WI38 (cell line): Measurements from ENCODE around the gene SCARB1.
A peak's percentile ranks its signal among the peaks of the same experiment; 100 is the strongest.

ENCODE experiments used
- H3K4me3 ChIP-seq: 2 replicates; pipeline ENCODE4 v1.5.1; 2011; ENCODE audit warnings: low read depth, mild to moderate bottlenecking, control low read depth, low read length
- TF ChIP-seq, protein P1 (sequence below): IDR thresholded peaks from 2 replicates; pipeline ENCODE4 v1.5.1; 2012; ENCODE audit warnings: low read depth, mild to moderate bottlenecking, control low read depth, low read length

The SCARB1 gene

DNA sequence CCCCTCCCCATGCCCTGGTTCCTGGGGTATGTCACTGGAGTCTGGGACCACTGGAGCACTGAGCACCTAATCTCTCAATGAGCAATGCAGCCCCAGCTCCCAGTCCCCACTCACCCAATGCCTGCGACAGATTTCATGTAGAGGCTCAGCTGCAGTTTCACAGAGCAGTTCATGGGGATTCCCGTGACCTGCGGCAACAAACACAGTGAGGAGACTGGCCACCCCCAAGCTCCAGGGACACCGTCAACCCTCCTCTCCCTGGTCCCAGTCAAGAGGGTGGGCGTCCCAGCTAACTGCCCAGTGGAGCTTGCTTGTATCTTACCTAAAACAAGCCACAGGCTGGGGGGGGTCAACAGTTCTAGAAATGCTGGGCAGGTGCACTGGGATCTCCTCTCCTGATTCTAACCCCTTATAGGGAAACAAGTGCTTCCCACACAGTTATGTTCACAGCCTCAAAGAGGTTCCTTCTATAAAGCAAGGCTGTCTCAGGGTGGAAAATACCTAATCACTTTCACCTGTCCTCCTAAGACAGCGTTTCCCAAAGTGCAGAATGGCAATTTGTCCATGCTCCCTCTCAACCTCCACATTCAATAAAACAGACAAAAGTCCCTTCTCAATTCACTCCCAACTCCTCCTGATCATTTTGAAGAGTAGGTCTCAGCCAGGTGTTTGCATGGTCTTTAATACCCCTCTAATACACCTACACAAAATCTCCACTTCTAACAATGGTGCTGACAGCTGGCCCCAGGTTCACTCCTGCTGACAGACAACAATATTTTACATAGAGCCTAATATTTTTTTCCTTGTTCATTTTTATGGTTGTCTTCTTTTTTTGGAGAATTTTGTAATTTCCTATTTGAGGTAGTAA lies 68.3 kb downstream of the SCARB1 start:
- H3K4me3 ChIP-seq = no peak overlapping the region
- TF ChIP-seq, protein P1, sequence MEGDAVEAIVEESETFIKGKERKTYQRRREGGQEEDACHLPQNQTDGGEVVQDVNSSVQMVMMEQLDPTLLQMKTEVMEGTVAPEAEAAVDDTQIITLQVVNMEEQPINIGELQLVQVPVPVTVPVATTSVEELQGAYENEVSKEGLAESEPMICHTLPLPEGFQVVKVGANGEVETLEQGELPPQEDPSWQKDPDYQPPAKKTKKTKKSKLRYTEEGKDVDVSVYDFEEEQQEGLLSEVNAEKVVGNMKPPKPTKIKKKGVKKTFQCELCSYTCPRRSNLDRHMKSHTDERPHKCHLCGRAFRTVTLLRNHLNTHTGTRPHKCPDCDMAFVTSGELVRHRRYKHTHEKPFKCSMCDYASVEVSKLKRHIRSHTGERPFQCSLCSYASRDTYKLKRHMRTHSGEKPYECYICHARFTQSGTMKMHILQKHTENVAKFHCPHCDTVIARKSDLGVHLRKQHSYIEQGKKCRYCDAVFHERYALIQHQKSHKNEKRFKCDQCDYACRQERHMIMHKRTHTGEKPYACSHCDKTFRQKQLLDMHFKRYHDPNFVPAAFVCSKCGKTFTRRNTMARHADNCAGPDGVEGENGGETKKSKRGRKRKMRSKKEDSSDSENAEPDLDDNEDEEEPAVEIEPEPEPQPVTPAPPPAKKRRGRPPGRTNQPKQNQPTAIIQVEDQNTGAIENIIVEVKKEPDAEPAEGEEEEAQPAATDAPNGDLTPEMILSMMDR = no peak

DNA sequence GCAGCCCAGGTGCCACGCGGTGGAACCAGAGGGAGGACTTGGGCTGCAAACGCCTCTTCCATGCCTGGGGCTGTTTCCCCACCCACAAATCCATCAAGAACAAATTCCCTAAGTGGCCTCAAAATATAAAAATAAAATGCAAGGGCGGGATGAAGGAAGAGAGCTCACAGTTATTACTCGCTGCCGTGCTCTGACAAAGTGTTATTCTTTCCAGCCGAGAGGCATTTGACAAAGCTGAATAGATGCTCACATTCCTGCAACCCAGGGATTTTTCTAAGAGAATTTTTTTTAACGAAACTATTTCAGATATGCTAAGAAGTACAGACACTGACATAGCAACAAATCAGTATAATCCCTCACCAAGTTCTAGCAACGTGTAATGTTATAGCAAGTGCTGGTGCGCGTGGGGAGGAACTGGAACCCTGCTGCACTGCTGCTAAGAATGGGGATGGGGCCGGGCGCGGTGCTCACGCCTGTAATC lies 70.7 kb downstream of the SCARB1 start:
- TF ChIP-seq, protein P1 = no peak
- H3K4me3 ChIP-seq = no peak overlapping the region

DNA sequence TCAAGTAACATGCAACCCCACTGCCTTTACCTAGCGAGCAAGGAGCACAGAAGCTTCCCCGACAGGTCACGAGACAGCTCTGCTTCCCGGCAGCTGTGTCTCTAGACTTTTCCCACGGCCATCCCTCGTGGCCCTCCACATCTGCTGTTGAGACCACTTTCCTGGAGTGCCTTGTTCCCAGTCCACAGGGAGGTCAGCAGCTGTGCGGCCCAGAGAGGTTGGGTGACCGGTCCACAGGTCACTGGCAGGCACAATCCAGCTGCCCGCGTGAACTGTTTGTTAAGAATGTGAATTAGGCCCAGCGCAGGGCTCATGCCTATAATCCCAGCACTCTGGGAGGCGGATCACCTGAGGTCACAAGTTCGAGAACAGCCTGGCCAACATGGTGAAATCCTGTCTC lies 71.5 kb downstream of the SCARB1 start:
- TF ChIP-seq, protein P1 = no peak
- no peak overlapping the region for H3K4me3 ChIP-seq

DNA sequence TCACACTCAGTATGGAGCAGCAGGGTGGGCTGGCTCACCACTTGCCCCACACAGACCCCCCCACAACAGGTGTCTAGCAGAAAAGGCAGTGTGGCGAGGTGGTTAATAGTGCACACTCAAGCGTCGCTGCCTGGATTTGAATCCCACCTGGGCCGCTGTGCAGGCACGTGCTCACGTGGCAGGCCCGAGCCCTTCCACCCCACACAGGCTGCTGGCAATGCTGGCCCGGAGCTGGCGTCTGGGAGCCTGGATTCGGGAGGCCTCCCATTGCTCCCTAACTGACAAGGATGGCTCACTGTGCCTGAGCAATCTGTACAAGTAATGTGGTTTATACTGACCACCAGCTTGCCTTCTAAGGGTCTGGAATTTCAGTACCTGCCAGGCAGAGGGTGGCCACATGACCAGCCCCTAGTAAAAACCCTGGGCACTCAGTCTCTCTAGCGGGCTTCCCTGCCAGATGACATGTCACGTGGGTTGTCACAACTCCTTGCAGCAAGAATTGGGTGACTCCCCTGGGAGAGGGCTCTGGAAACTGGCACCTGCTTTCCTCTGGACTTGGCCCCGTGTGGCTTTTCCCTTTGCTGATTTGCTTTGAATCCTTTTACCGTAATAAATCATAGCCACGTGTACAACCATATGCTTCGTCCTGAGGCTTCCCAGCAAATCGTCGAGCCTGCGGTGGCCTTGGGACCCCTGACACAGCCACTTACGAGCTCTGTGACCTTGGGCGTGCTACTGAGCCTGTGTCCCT lies 72.8 kb downstream of the SCARB1 start:
- TF ChIP-seq, protein P1 = no peak
- no peak overlapping the region for H3K4me3 ChIP-seq

DNA sequence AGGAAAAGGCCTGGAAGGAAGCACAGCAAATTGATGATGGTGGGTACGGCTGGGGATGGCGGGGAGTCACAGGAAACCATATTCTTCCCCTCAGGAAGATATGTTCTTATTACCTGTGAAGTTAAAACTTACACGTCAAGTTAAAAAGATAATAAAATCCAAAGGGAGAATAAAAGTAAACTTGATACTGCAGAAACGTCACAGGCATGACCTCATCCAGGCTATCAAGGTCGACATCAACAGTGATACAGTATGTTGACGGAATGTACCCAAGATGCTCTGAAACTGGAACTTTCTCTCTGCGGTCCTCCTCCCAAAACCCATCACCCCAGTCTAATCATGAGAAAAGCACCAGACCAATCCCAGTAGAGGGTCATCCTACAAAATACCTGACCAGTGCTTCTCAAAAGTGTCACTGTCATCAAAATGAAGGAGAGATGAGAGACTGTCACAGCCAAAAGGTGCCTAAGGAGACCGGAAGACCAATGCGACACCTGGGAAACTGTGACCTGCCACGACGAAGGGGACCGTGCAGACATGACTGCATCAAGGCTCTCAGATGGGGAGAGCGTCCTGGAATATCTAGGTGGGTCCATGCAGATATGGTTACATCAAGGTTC lies 74.6 kb downstream of the SCARB1 start:
- H3K4me3 ChIP-seq = no peak overlapping the region
- TF ChIP-seq, protein P1 = no peak

DNA sequence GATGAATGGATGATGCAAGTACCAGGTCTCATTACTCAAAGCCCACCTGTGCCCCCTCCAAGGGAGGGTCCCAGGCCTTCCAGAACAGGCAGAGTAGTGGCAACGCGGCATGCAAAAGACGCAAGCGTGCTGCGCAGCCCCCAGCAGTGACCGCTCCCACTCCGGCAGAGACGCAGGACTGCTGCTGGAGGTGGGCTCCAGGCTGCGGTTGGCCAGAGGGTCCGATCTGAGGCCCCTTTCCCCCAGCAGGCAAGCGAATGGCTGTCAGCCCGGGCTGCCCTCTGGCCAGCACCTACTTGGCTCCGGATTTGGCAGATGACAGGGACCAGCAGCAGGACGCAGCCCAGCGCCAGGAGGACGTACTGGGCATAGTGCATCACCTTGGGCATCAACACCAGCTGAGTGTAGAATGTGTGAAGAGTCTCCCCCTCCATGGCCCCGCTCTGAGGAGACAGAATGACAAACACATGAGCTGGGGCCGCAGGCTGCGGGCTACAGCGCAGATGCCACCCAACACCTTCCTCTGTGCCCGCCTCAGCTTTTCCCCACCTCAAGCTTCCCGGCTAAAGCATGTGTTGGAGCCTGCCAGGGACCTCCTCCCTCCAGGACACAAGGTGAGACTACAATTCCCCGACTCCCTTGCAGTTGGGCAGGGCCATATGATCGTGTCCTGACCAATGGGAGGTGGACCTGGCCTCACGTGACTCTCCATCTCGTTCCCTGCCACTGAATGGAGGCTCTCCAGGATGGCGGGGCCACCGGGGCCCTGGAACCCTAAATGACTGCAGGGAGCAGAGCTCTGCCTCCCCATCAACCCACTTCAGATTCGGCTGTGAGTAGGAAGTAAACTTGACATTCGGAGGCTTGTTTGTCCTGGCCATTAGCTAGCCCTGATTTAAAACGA lies 77.4 kb downstream of the SCARB1 start:
- peak overlapping the region; percentile 52 for H3K4me3 ChIP-seq
- TF ChIP-seq, protein P1 = no peak
